ENCODE results near the gene ERI3.

Gene ERI3

GRCh38 chr1:44328671-44329416 is 26.2 kb downstream of the ERI3 start:
- H3K27me3 ChIP-seq (ENCODE audit: control insufficient read depth in 1 of 2, insufficient read depth in 2 of 2, low read length in 2 of 2) = no peaks in the 10 kb centered on the region
- H3K9me3 ChIP-seq (ENCODE audit: control insufficient read depth in 2 of 2, low read length in 2 of 2) = no peaks in the 10 kb centered on the region
- no peak overlapping the region for H3K4me3 ChIP-seq (ENCODE audit: low read length in 2 of 2)
- H3K27ac ChIP-seq (ENCODE audit: low read length) = no peak overlapping the region
- peaks cover 5 to 13% of the 10 kb centered on the region in 2 donors for H3K36me3 ChIP-seq (ENCODE audit: control insufficient read depth in 2 of 2, insufficient read depth in 2 of 2, low read length in 2 of 2)
- H3K4me1 ChIP-seq (ENCODE audit: control insufficient read depth, insufficient read depth, low read length) = peaks cover 9% of the 10 kb centered on the region
- H3K9ac ChIP-seq (ENCODE audit: low read length in 2 of 2) = no peak overlapping the region

GRCh38 chr1:44327679-44328491 is 27.2 kb downstream of the ERI3 start:
- no peak overlapping the region for H3K9ac ChIP-seq (ENCODE audit: low read length in 2 of 2)
- peaks cover 9% of the 10 kb centered on the region for H3K4me1 ChIP-seq (ENCODE audit: control insufficient read depth, insufficient read depth, low read length)
- H3K27me3 ChIP-seq (ENCODE audit: control insufficient read depth in 1 of 2, insufficient read depth in 2 of 2, low read length in 2 of 2) = no peaks in the 10 kb centered on the region
- no peaks in the 10 kb centered on the region for H3K9me3 ChIP-seq (ENCODE audit: control insufficient read depth in 2 of 2, low read length in 2 of 2)
- H3K27ac ChIP-seq (ENCODE audit: low read length) = no peak overlapping the region
- H3K4me3 ChIP-seq (ENCODE audit: low read length in 2 of 2) = no peak overlapping the region
- peaks cover 5 to 7% of the 10 kb centered on the region in 2 donors for H3K36me3 ChIP-seq (ENCODE audit: control insufficient read depth in 2 of 2, insufficient read depth in 2 of 2, low read length in 2 of 2)

- Histone ChIP-seq H3K9ac (ENCODE audit: low read length in 2 of 2) (no peak overlapping the region), H3K27me3 (ENCODE audit: control insufficient read depth in 1 of 2, insufficient read depth in 2 of 2, low read length in 2 of 2) (no peaks in the 10 kb centered on the region), H3K4me3 (ENCODE audit: low read length in 2 of 2) (no peak overlapping the region), H3K36me3 (ENCODE audit: control insufficient read depth in 2 of 2, insufficient read depth in 2 of 2, low read length in 2 of 2) (peaks cover 0 to 5% of the 10 kb centered on the region in 2 donors), H3K9me3 (ENCODE audit: control insufficient read depth in 2 of 2, low read length in 2 of 2) (no peaks in the 10 kb centered on the region), H3K27ac (ENCODE audit: low read length) (no peak overlapping the region), H3K4me1 (ENCODE audit: control insufficient read depth, insufficient read depth, low read length) (peaks cover 9% of the 10 kb centered on the region)
Measured at GRCh38 chr1:44326821-44327465, 28.1 kb downstream of the ERI3 start.

GRCh38 chr1:44326024-44326701 is 28.9 kb downstream of the ERI3 start:
- peaks cover 9% of the 10 kb centered on the region for H3K4me1 ChIP-seq (ENCODE audit: control insufficient read depth, insufficient read depth, low read length)
- no peaks in the 10 kb centered on the region for H3K9me3 ChIP-seq (ENCODE audit: control insufficient read depth in 2 of 2, low read length in 2 of 2)
- H3K9ac ChIP-seq (ENCODE audit: low read length in 2 of 2) = no peak overlapping the region
- H3K4me3 ChIP-seq (ENCODE audit: low read length in 2 of 2) = no peak overlapping the region
- peaks cover under 1 to 10% of the 10 kb centered on the region in 2 donors for H3K36me3 ChIP-seq (ENCODE audit: control insufficient read depth in 2 of 2, insufficient read depth in 2 of 2, low read length in 2 of 2)
- H3K27me3 ChIP-seq (ENCODE audit: control insufficient read depth in 1 of 2, insufficient read depth in 2 of 2, low read length in 2 of 2) = no peaks in the 10 kb centered on the region
- H3K27ac ChIP-seq (ENCODE audit: low read length) = no peak overlapping the region

GRCh38 chr1:44323947-44324346 is 31.1 kb downstream of the ERI3 start:
- H3K9ac ChIP-seq (ENCODE audit: low read length in 2 of 2) = no peak overlapping the region
- H3K9me3 ChIP-seq (ENCODE audit: control insufficient read depth in 2 of 2, low read length in 2 of 2) = no peaks in the 10 kb centered on the region
- no peak overlapping the region for H3K4me3 ChIP-seq (ENCODE audit: low read length in 2 of 2)
- H3K4me1 ChIP-seq (ENCODE audit: control insufficient read depth, insufficient read depth, low read length) = peaks cover 9% of the 10 kb centered on the region
- H3K27me3 ChIP-seq (ENCODE audit: control insufficient read depth in 1 of 2, insufficient read depth in 2 of 2, low read length in 2 of 2) = no peaks in the 10 kb centered on the region
- H3K27ac ChIP-seq (ENCODE audit: low read length) = no peak overlapping the region
- peaks cover 13 to 24% of the 10 kb centered on the region in 2 donors for H3K36me3 ChIP-seq (ENCODE audit: control insufficient read depth in 2 of 2, insufficient read depth in 2 of 2, low read length in 2 of 2)

GRCh38 chr1:44322367-44322766 is 32.7 kb downstream of the ERI3 start:
- Histone ChIP-seq H3K27ac (ENCODE audit: low read length) (no peak overlapping the region), H3K9ac (ENCODE audit: low read length in 2 of 2) (no peak overlapping the region), H3K36me3 (ENCODE audit: control insufficient read depth in 2 of 2, insufficient read depth in 2 of 2, low read length in 2 of 2) (peaks cover 17 to 35% of the 10 kb centered on the region in 2 donors), H3K4me3 (ENCODE audit: low read length in 2 of 2) (no peak overlapping the region), H3K4me1 (ENCODE audit: control insufficient read depth, insufficient read depth, low read length) (no peaks in the 10 kb centered on the region), H3K27me3 (ENCODE audit: control insufficient read depth in 1 of 2, insufficient read depth in 2 of 2, low read length in 2 of 2) (no peaks in the 10 kb centered on the region), H3K9me3 (ENCODE audit: control insufficient read depth in 2 of 2, low read length in 2 of 2) (no peaks in the 10 kb centered on the region)

GRCh38 chr1:44321466-44321865 is 33.6 kb downstream of the ERI3 start:
- Histone ChIP-seq H3K9me3 (ENCODE audit: control insufficient read depth in 2 of 2, low read length in 2 of 2) (no peaks in the 10 kb centered on the region), H3K27ac (ENCODE audit: low read length) (no peak overlapping the region), H3K36me3 (ENCODE audit: control insufficient read depth in 2 of 2, insufficient read depth in 2 of 2, low read length in 2 of 2) (peaks cover 24 to 44% of the 10 kb centered on the region in 2 donors)

GRCh38 chr1:44318097-44319088 is 36.7 kb downstream of the ERI3 start:
- H3K9ac ChIP-seq (ENCODE audit: low read length in 2 of 2) = no peak overlapping the region
- H3K27ac ChIP-seq (ENCODE audit: low read length) = no peak overlapping the region
- no peaks in the 10 kb centered on the region for H3K9me3 ChIP-seq (ENCODE audit: control insufficient read depth in 2 of 2, low read length in 2 of 2)
- H3K27me3 ChIP-seq (ENCODE audit: control insufficient read depth in 1 of 2, insufficient read depth in 2 of 2, low read length in 2 of 2) = no peaks in the 10 kb centered on the region
- H3K4me1 ChIP-seq (ENCODE audit: control insufficient read depth, insufficient read depth, low read length) = no peaks in the 10 kb centered on the region
- no peak overlapping the region for H3K4me3 ChIP-seq (ENCODE audit: low read length in 2 of 2)
- peaks cover 35 to 62% of the 10 kb centered on the region in 2 donors for H3K36me3 ChIP-seq (ENCODE audit: control insufficient read depth in 2 of 2, insufficient read depth in 2 of 2, low read length in 2 of 2)

More at GRCh38 chr1:44321466-44321865, 33.6 kb downstream of the ERI3 start:
- no peaks in the 10 kb centered on the region for H3K27me3 ChIP-seq (ENCODE audit: control insufficient read depth in 1 of 2, insufficient read depth in 2 of 2, low read length in 2 of 2)
- no peak overlapping the region for H3K4me3 ChIP-seq (ENCODE audit: low read length in 2 of 2)
- H3K9ac ChIP-seq (ENCODE audit: low read length in 2 of 2) = no peak overlapping the region
- no peaks in the 10 kb centered on the region for H3K4me1 ChIP-seq (ENCODE audit: control insufficient read depth, insufficient read depth, low read length)

GRCh38 chr1:44316231-44316759 is 38.8 kb downstream of the ERI3 start:
- Histone ChIP-seq H3K9ac (ENCODE audit: low read length in 2 of 2) (no peak overlapping the region), H3K9me3 (ENCODE audit: control insufficient read depth in 2 of 2, low read length in 2 of 2) (no peaks in the 10 kb centered on the region), H3K27ac (ENCODE audit: low read length) (no peak overlapping the region), H3K36me3 (ENCODE audit: control insufficient read depth in 2 of 2, insufficient read depth in 2 of 2, low read length in 2 of 2) (peaks cover 53 to 69% of the 10 kb centered on the region in 2 donors), H3K4me1 (ENCODE audit: control insufficient read depth, insufficient read depth, low read length) (no peaks in the 10 kb centered on the region), H3K4me3 (ENCODE audit: low read length in 2 of 2) (no peak overlapping the region), H3K27me3 (ENCODE audit: control insufficient read depth in 1 of 2, insufficient read depth in 2 of 2, low read length in 2 of 2) (no peaks in the 10 kb centered on the region)
